ENCODE measurements around the gene ISOC2.

GRCh38 chr19:55462722-55463121 is 1.3 kb upstream of the ISOC2 start:
- TF ChIP-seq POLR2A (IDR thresholded peaks at IDR 0.05) (no peak), CTCF (IDR thresholded peaks at IDR 0.05) (no peak)

Measured in adrenal gland (tissue), 5 donors.